H1 (cell line): ENCODE data around the gene AKR7A2. TPM values are rescaled to one million over a fixed set of nuclear protein-coding genes. Genes with fewer than 3 reads are reported as not detected.

ENCODE experiments used
- CTCF ChIA-PET: fragments of 300-600 bp; sonication (Branson Sonifier 250); formaldehyde crosslinking; loops from one replicate; lab custom pipeline; 2021; ENCODE audit not compliant: partially characterized antibody; lab: Charles Lee
- POLR2A ChIA-PET: fragments of 300-600 bp; sonication (Branson Sonifier 250); formaldehyde crosslinking; loops from one replicate; lab custom pipeline; 2021; ENCODE audit warnings: inconsistent platforms; ENCODE audit not compliant: partially characterized antibody; lab: Charles Lee
- DNase-seq, 2 experiments: peaks; one replicate each; pipeline versions ENCODE4 v3.0.0 to v3.0.0-alpha.2; 2010 to 2022; ENCODE audit warnings: low spot score in 2 of 2, low read depth in 1 of 2, mixed read lengths in 1 of 2
- FAIRE-seq: peaks from 2 replicates; lab custom pipeline; 2011; peaks lifted over from hg19 to GRCh38; lab: Jason Lieb, UNC
- H2AFZ ChIP-seq: 2 replicates; pipeline ENCODE4 v1.8.1; 2012; ENCODE audit warnings: low read length, inconsistent platforms
- H2AK5ac ChIP-seq: 2 replicates; pipeline ENCODE4 v1.6.1; 2013; ENCODE audit warnings: low read depth, low read length
- H2BK120ac ChIP-seq: replicated peaks from 2 replicates; pipeline ENCODE3; 2013; ENCODE audit warnings: low read depth, low read length, inconsistent platforms
- H2BK12ac ChIP-seq: 2 replicates; pipeline ENCODE4 v1.6.1; 2013; ENCODE audit warnings: low read depth, low read length
- H2BK15ac ChIP-seq: 2 replicates; pipeline ENCODE4 v1.6.1; 2013; ENCODE audit warnings: low read length
- H2BK20ac ChIP-seq: 2 replicates; pipeline ENCODE4 v1.6.1; 2013; ENCODE audit warnings: low read length
- H2BK5ac ChIP-seq: 2 replicates; pipeline ENCODE4 v1.6.1; 2013; ENCODE audit warnings: low read depth, low read length
- H3K14ac ChIP-seq: 2 replicates; pipeline ENCODE4 v1.6.1; 2013; ENCODE audit warnings: inconsistent platforms; ENCODE audit not compliant: insufficient read length
- H3K18ac ChIP-seq: 2 replicates; pipeline ENCODE4 v1.6.1; 2013; ENCODE audit warnings: low read length; ENCODE audit errors: extremely low read depth
- H3K23ac ChIP-seq: 2 replicates; pipeline ENCODE4 v1.6.1; 2013; ENCODE audit warnings: inconsistent platforms; ENCODE audit not compliant: insufficient read length
- H3K23me2 ChIP-seq: 2 replicates; pipeline ENCODE4 v1.6.1; 2013; ENCODE audit warnings: low read depth, low read length
- H3K27ac ChIP-seq: 2 replicates; pipeline ENCODE4 v1.6.1; 2011; ENCODE audit warnings: low read depth, low read length, inconsistent platforms
- H3K27me3 ChIP-seq, 4 experiments: replicated peaks in 1 of 4; 1 replicate in 1 of 4; 2 replicates in 3 of 4; pipeline versions ENCODE4 v1.6.1 to v1.8.1; 2011 to 2013; ENCODE audit warnings: low read length in 3 of 4, mild to moderate bottlenecking in 3 of 4, inconsistent platforms in 2 of 4, mixed read lengths in 2 of 4, moderate library complexity in 1 of 4; ENCODE audit not compliant: control insufficient read depth in 3 of 4, insufficient read depth in 3 of 4; ENCODE audit errors: extremely low read depth in 1 of 4
- H3K36me3 ChIP-seq, 4 experiments: 2 replicates each; pipeline versions ENCODE4 v1.6.1 to v1.8.1; 2011 to 2013; ENCODE audit warnings: mild to moderate bottlenecking in 4 of 4, low read length in 3 of 4, moderate library complexity in 2 of 4, control low read depth in 1 of 4, inconsistent platforms in 1 of 4; ENCODE audit not compliant: insufficient read depth in 4 of 4, control insufficient read depth in 2 of 4
- H3K4ac ChIP-seq: replicated peaks from 2 replicates; pipeline ENCODE3; 2013; ENCODE audit warnings: low read length, low read depth, mixed read lengths, inconsistent platforms; ENCODE audit not compliant: insufficient read length
- H3K4me1 ChIP-seq, 4 experiments: replicated peaks in 1 of 4; 1 replicate in 1 of 4; 2 replicates in 3 of 4; pipeline versions ENCODE4 v1.6.1 to v1.8.1; 2011 to 2013; ENCODE audit warnings: low read length in 3 of 4, inconsistent platforms in 2 of 4, mixed read lengths in 1 of 4; ENCODE audit not compliant: insufficient read depth in 4 of 4, control insufficient read depth in 3 of 4
- H3K4me2 ChIP-seq, 2 experiments: 2 replicates each; pipeline versions ENCODE4 v1.6.1 to v1.8.1; 2011 to 2013; ENCODE audit warnings: low read depth in 2 of 2, low read length in 2 of 2, control low read depth in 1 of 2, inconsistent platforms in 1 of 2, mild to moderate bottlenecking in 1 of 2; ENCODE audit not compliant: insufficient read depth in 1 of 2
- H3K4me3 ChIP-seq, 4 experiments: fragments of 200-600, 300-600 bp in 1 of 4; sonication (generic), shearing (Covaris generic), sonication (Bioruptor Twin) in 1 of 4; 2 replicates each; pipeline versions ENCODE4 v1.5.1 to v1.8.1; 2011 to 2016; ENCODE audit warnings: low read length in 4 of 4, low read depth in 3 of 4, control low read depth in 2 of 4, inconsistent platforms in 2 of 4, mild to moderate bottlenecking in 2 of 4, mixed read lengths in 1 of 4, moderate library complexity in 1 of 4; ENCODE audit not compliant: insufficient read depth in 2 of 4; ENCODE audit errors: extremely low read depth in 1 of 4
- H3K56ac ChIP-seq: replicated peaks from 2 replicates; pipeline ENCODE3; 2013; ENCODE audit warnings: low read depth, mild to moderate bottlenecking, mixed read lengths, low read length, inconsistent platforms; ENCODE audit not compliant: insufficient read length
- H3K79me1 ChIP-seq: 2 replicates; pipeline ENCODE4 v1.6.1; 2013; ENCODE audit warnings: low read depth, low read length, control low read depth
- H3K79me2 ChIP-seq, 2 experiments: 2 replicates each; pipeline versions ENCODE4 v1.6.1 to v1.8.1; 2012 to 2013; ENCODE audit warnings: low read length in 2 of 2, mild to moderate bottlenecking in 2 of 2, inconsistent platforms in 1 of 2; ENCODE audit not compliant: insufficient read depth in 2 of 2, control insufficient read depth in 1 of 2
- H3K9ac ChIP-seq, 4 experiments: replicated peaks in 1 of 4; 1 replicate in 1 of 4; 2 replicates in 3 of 4; pipeline versions ENCODE4 v1.6.1 to v1.8.1; 2011 to 2013; ENCODE audit warnings: low read depth in 3 of 4, low read length in 3 of 4, control low read depth in 2 of 4, mild to moderate bottlenecking in 2 of 4, moderate library complexity in 2 of 4, inconsistent platforms in 1 of 4; ENCODE audit errors: extremely low read depth in 1 of 4
- H3K9me3 ChIP-seq, 2 experiments: 2 replicates each; pipeline versions ENCODE4 v1.6.1 to v1.8.1; 2012 to 2013; ENCODE audit warnings: mild to moderate bottlenecking in 2 of 2, moderate library complexity in 2 of 2, control low read depth in 1 of 2, inconsistent platforms in 1 of 2, low read depth in 1 of 2, low read length in 1 of 2, mixed read lengths in 1 of 2; ENCODE audit not compliant: insufficient read depth in 2 of 2
- H4K20me1 ChIP-seq, 2 experiments: replicated peaks in 1 of 2; 2 replicates each; pipeline versions ENCODE3 to v1.8.1; 2011 to 2013; ENCODE audit warnings: inconsistent platforms in 2 of 2, low read length in 2 of 2, mild to moderate bottlenecking in 1 of 2; ENCODE audit not compliant: insufficient read depth in 2 of 2, control insufficient read depth in 1 of 2
- H4K5ac ChIP-seq: 2 replicates; pipeline ENCODE4 v1.6.1; 2013; ENCODE audit warnings: low read length, low read depth, mixed read lengths, inconsistent platforms; ENCODE audit not compliant: insufficient read length
- H4K8ac ChIP-seq: 2 replicates; pipeline ENCODE4 v1.8.0; 2013; ENCODE audit warnings: mild to moderate bottlenecking, moderate library complexity, low read length, inconsistent platforms; ENCODE audit not compliant: insufficient read depth; ENCODE audit errors: extremely low read depth
- H4K91ac ChIP-seq: replicated peaks from 2 replicates; pipeline ENCODE3; 2013; ENCODE audit warnings: low read length, mixed read lengths, inconsistent platforms; ENCODE audit not compliant: insufficient read length
- EZH2 ChIP-seq: fragments of 200-600 bp; sonication (generic); IDR thresholded peaks from 2 replicates; pipeline ENCODE4 v1.7.1; 2012; ENCODE audit warnings: low read depth, mild to moderate bottlenecking, moderate library complexity, low read length, inconsistent platforms; ENCODE audit not compliant: severe bottlenecking
- WGBS, 2 experiments: shearing (Covaris generic) in 1 of 2; methylation state at CpG; one replicate each; pipeline versions ENCODE4 v1.1.6 to v1.1.7; 2013 to 2015; ENCODE audit warnings: low lambda C conversion rate in 2 of 2, mixed read lengths in 2 of 2, inconsistent platforms in 1 of 2, low coverage in 1 of 2, missing lambda C conversion rate in 1 of 2; ENCODE audit not compliant: insufficient replicate concordance in 2 of 2, insufficient coverage in 1 of 2, insufficient read length in 1 of 2; ENCODE audit errors: extremely low coverage in 1 of 2, missing lambda C conversion rate in 1 of 2; 5-methylcytosine and 5-hydroxymethylcytosine counted together
- polyA plus RNA-seq, 7 experiments: library from polyadenylated mRNA; depleted of rRNA in 3 of 7; stranded (reverse) in 5 of 7; unstranded in 2 of 7; fragments of >200 nt in 5 of 7; fragments of 200-250 nt in 2 of 7; gene quantifications; 1 replicate in 5 of 7; 2 replicates in 1 of 7; 4 replicates in 1 of 7; pipeline versions ENCODE4 v1.2.1 to v1.2.3, GENCODE V29; 2011 to 2013; ENCODE audit warnings: missing spikeins in 2 of 7, mixed read lengths in 2 of 7
- total RNA-seq: library from RNA; stranded (reverse); fragmentation: NEBNext Ultra II Directional; extraction: Animal tissue kit (Norgen Biotek cat#: 25700); gene quantifications from 2 replicates; pipeline ENCODE4 v1.2.1, GENCODE V29; 2021

Gene AKR7A2
- total and polyA plus RNA-seq, 2 of the 8 experiments (the other 6 are each of a cell fraction or from before 2014, with no cell fraction given), result 32.0 to 48.3 TPM

- Histone ChIP-seq H2BK20ac (no peak overlapping the region), H3K23ac (no peak overlapping the region), H4K20me1 (peaks cover 5 to 6% of the 10 kb centered on the region in 2 experiments), H2AK5ac (no peak overlapping the region), H3K14ac (no peak overlapping the region), H2BK15ac (no peak overlapping the region), H3K79me1 (peaks cover 2% of the 10 kb centered on the region; the same call in 1 of the 2 replicates), H3K4me2 (no peak overlapping the region), H3K9me3 (no peaks in the 10 kb centered on the region), H2BK12ac (no peak overlapping the region), H4K5ac (no peak overlapping the region), H3K9ac (no peak overlapping the region), H3K79me2 (no peaks in the 10 kb centered on the region; a peak in 1 of 4 replicates), H2AFZ (no peak overlapping the region), H4K91ac (no peak overlapping the region), H2BK120ac (no peak overlapping the region), H3K56ac (no peak overlapping the region), H2BK5ac (no peak overlapping the region), H3K27me3 (peaks cover 0 to 4% (median 1%) of the 10 kb centered on the region in 4 experiments; a peak in 1 of 7 replicates), H3K36me3 (peaks cover 5 to 30% (median 18%) of the 10 kb centered on the region in 4 experiments; a peak in 7 of 8 replicates), H4K8ac (no peak overlapping the region), H3K4me1 (peaks cover 0 to 9% (median 3%) of the 10 kb centered on the region in 4 experiments; a peak in 4 of 7 replicates), H3K4me3 (no peak overlapping the region), H3K23me2 (peaks cover 6% of the 10 kb centered on the region; the same call in 1 of the 2 replicates), H3K18ac (no peak overlapping the region), H3K27ac (no peak overlapping the region), H3K4ac (no peak overlapping the region)
- 81% methylated on average over 5 of the region's 6 CpGs; no CpG with 5 or more reads in 1 of the 2 experiments for WGBS, 2 experiments
- FAIRE-seq (no peak), DNase-seq (no peak)
- ChIA-PET POLR2A (interaction anchor here (0.7 kb wide), 1 partner anchor 176 kb away, joined by 3 read pairs; no protein-coding TSS in a partner anchor), CTCF (interaction anchor here (0.6 to 0.8 kb wide), 3 partner anchors 10 to 347 kb away, joined by 3 read pairs; no protein-coding TSS in a partner anchor)
- no peak for TF ChIP-seq EZH2
Measured at GRCh38 chr1:19306941-19307340, 5.0 kb downstream of the AKR7A2 start.
